MCF 10A (cell line): ENCODE data around the gene HNRNPL. TPM values are rescaled to one million over a fixed set of nuclear protein-coding genes. Genes with fewer than 3 reads are reported as not detected.

ENCODE experiments used
- BruUV-seq: library from RNA; stranded (reverse); fragments of 400-500 nt; replicated peaks from 2 replicates; lab custom pipeline; 2021; lab: Mats Ljungman, UMichigan
- CTCF ChIA-PET: fragments of 300-600 bp; sonication (Branson Sonifier 250); formaldehyde crosslinking; extraction: SDS; loops from one replicate; lab custom pipeline; 2021; ENCODE audit warnings: antibody characterized with exemption, inconsistent platforms; lab: Yijun Ruan, JAX
- POLR2A ChIA-PET: fragments of 300-600, 350-650 bp; sonication (Branson Sonifier 250); formaldehyde crosslinking; extraction: SDS; loops from one replicate; lab custom pipeline; 2020; ENCODE audit warnings: antibody characterized with exemption, inconsistent platforms; lab: Yijun Ruan, JAX
- DNase-seq: peaks from one replicate; pipeline ENCODE4 v3.0.0-alpha.2; 2018; ENCODE audit not compliant: unreplicated experiment
- H3K27ac Mint-ChIP-seq: one replicate; pipeline ENCODE4 v1.8.0; 2022; ENCODE audit warnings: mild to moderate bottlenecking, low read depth, mixed read lengths; ENCODE audit not compliant: unreplicated experiment
- H3K27me3 Mint-ChIP-seq: one replicate; pipeline ENCODE4 v1.8.0; 2022; ENCODE audit warnings: mixed read lengths; ENCODE audit not compliant: insufficient read depth, unreplicated experiment
- H3K36me3 Mint-ChIP-seq: one replicate; pipeline ENCODE4 v1.8.0; 2022; ENCODE audit warnings: mild to moderate bottlenecking, moderate library complexity, mixed read lengths; ENCODE audit not compliant: insufficient read depth, unreplicated experiment
- H3K4me1 Mint-ChIP-seq: one replicate; pipeline ENCODE4 v1.8.0; 2022; ENCODE audit warnings: mixed read lengths; ENCODE audit not compliant: insufficient read depth, unreplicated experiment
- H3K4me3 Mint-ChIP-seq: one replicate; pipeline ENCODE4 v1.8.0; 2022; ENCODE audit warnings: mild to moderate bottlenecking, moderate library complexity, mixed read lengths; ENCODE audit not compliant: unreplicated experiment
- H3K9me3 Mint-ChIP-seq: one replicate; pipeline ENCODE4 v1.8.0; 2022; ENCODE audit warnings: mixed read lengths; ENCODE audit not compliant: unreplicated experiment
- CTCF ChIP-seq: fragments of 200-600 bp; IDR thresholded peaks from one replicate; pipeline ENCODE4 v1.8.0; 2022; ENCODE audit warnings: antibody characterized with exemption, mild to moderate bottlenecking; ENCODE audit not compliant: unreplicated experiment
- intact Hi-C: fragments of 100-400 bp; cut with micrococcal nuclease; formaldehyde crosslinking; loops from 2 replicates; pipeline ENCODE4 v1.14.1; 2022
- total RNA-seq: library from RNA; stranded (reverse); gene quantifications from 2 replicates; pipeline ENCODE4 v1.2.3, GENCODE V29; 2022

HNRNPL gene
- total RNA-seq, 1 experiment from 2014 or later: 421 TPM

DNA sequence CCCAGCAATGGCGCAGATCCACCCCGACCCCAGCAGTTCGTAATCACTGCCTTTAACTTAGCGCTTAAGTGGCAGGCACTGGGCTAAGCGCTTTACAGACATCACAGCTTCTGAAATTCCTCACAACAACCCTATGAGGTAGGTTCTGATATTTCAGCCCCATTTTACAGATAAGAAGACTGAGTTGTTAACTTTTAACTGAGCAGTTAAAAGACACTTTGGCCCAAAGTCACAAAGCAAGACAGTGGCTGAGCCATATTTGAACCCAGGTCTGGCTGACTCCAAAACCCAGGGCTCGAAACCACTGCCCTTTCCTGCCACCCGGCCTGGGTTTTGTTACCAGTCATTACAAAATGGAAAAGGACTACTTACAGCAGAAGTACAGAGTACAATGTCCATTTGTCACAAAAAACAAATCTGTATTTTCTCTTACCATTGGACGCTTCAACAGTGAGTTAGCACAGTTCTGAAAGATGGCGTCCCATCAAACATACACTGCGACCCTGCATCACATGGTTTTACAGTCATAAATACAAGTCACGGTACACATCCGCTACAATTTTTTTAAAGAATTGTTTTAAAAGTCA lies 8.5 kb downstream of the HNRNPL start:
- no peaks in the 10 kb centered on the region for H3K27me3 Mint-ChIP-seq
- no TSS peak for BruUV-seq
- H3K27ac Mint-ChIP-seq: no peak overlapping the region
- H3K4me1 Mint-ChIP-seq: peaks cover 30% of the 10 kb centered on the region
- no peak overlapping the region for H3K4me3 Mint-ChIP-seq
- no peak for TF ChIP-seq CTCF
- peaks cover 100% of the 10 kb centered on the region for H3K36me3 Mint-ChIP-seq
- POLR2A ChIA-PET: interaction anchor here (0.8 to 5.0 kb wide), 5 partner anchors 7 to 201 kb away, joined by 3 to 59 read pairs (median 6); partner anchors contain the start of genes ECH1, HNRNPL, MRPS12 and NFKBIB
- CTCF ChIA-PET: interaction anchor here (0.6 to 1.2 kb wide), 4 partner anchors 88 to 564 kb away, joined by 3 read pairs; no protein-coding TSS in a partner anchor
- no peak for DNase-seq
- intact Hi-C loops: no loop called here
- no peaks in the 10 kb centered on the region for H3K9me3 Mint-ChIP-seq

DNA sequence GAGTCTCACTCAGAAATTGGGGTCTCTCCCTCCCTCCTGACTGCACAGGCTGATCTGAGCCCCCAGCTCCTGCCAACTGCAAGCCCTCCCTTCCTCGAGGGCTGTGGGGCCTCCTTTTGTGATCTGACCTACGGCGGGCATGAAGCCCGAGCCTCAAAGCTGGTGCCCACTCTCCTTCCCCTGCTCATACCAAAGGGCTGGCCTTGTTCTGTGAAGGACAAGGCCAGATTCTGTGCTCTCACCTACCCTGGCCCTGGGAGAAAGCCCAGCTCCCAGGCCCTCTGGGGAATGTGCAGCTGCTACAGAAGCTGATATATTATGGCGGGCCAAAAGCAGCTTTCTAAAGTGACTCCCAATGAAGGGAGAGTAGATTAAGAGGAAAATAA lies 9.2 kb downstream of the HNRNPL start:
- no TSS peak for BruUV-seq
- no peak overlapping the region for H3K4me3 Mint-ChIP-seq
- no peak for TF ChIP-seq CTCF
- POLR2A ChIA-PET: interaction anchor here (0.7 to 5.0 kb wide), 6 partner anchors 8 to 90 kb away, joined by 3 to 59 read pairs (median 6); partner anchors contain the start of genes ECH1, HNRNPL, MRPS12 and NFKBIB
- H3K4me1 Mint-ChIP-seq: peaks cover 30% of the 10 kb centered on the region
- no peak overlapping the region for H3K27ac Mint-ChIP-seq
- intact Hi-C loops: no loop called here
- no peak for DNase-seq
- no peaks in the 10 kb centered on the region for H3K9me3 Mint-ChIP-seq
- CTCF ChIA-PET: interaction anchor here (0.6 to 2.6 kb wide), 5 partner anchors 8 to 564 kb away, joined by 3 to 15 read pairs (median 3); no protein-coding TSS in a partner anchor
- H3K27me3 Mint-ChIP-seq: no peaks in the 10 kb centered on the region
- H3K36me3 Mint-ChIP-seq: peaks cover 100% of the 10 kb centered on the region

GRCh38 chr19:38839816-38840582 lies 9.8 kb downstream of the HNRNPL start:
- Mint-ChIP-seq H3K4me1 (peaks cover 30% of the 10 kb centered on the region), H3K27me3 (no peaks in the 10 kb centered on the region), H3K27ac (peak overlapping the region; percentile 61), H3K36me3 (peaks cover 99% of the 10 kb centered on the region), H3K4me3 (no peak overlapping the region), H3K9me3 (no peaks in the 10 kb centered on the region)
- intact Hi-C loops: loop anchor here (2.0 kb wide), 2 partner anchors 111 to 203 kb away; no protein-coding TSS in a partner anchor
- ChIA-PET CTCF (interaction anchor here (0.5 to 2.6 kb wide), 6 partner anchors 9 to 261 kb away, joined by 3 to 15 read pairs (median 3); partner anchors contain the start of gene NFKBIB), POLR2A (interaction anchor here (0.7 to 5.8 kb wide), 10 partner anchors 8 to 191 kb away, joined by 3 to 74 read pairs (median 10); partner anchors contain the start of genes ACTN4, ECH1, HNRNPL and MRPS12)
- peak; percentile 41 for DNase-seq
- BruUV-seq: no TSS peak
- TF ChIP-seq CTCF: no peak
